GM19455 (cell line): Measurements from ENCODE around the gene PRMT1.

Source experiments
- ATAC-seq: cut with Tn5 transposase; IDR thresholded peaks from one replicate; pipeline ENCODE4 v1.9.1; 2021; ENCODE audit not compliant: unreplicated experiment

The PRMT1 gene

GRCh38 chr19:49667473-49667872 is 9.6 kb upstream of the PRMT1 start:
- ATAC-seq = no peak

- ATAC-seq = no peak
These were observed 7.6 kb upstream of the PRMT1 start for GRCh38 chr19:49669516-49669915.

DNA sequence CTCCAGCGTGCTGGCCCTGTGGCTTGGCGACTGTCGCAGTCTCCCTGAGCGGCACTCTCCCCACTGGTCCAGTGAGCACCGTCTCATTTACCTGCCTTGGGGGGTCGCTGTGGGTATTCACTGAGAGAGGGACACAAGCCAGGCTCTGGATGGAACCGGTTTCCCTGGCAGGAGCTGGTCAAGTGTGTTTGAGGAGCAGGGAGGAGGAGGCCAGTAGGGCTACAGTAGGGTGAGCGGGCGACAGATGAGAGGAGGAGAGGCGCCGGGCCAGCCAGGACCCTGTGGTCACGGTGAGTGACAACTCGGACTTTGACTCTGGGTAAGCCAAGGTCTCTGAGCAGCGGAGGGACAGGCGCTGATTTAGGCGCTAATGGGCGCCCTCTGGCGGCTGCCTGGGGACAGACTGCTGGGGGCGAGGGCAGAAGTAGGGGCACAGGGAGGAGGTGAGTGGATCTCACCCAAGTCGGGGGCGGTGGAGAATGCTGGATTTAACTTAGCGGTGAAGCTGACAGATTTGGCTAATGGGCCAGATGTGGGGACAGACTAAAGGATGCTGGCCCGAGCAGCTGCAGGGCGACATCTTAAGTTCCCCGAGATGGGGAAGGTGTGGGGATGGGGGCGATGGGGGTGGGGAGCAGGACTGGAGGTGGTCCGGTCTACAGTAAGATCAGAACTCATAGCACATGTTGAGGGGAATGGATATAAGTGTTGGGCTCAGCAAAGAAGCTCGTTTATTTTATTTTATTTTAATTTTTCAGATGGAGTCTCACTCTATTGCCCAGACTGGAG is 4.7 kb upstream of the PRMT1 start:
- no peak for ATAC-seq

- peak; percentile 22 for ATAC-seq
These were observed 811 bp upstream of the PRMT1 start for GRCh38 chr19:49676136-49676783.

GRCh38 chr19:49676784-49677230 is 264 bp upstream of the PRMT1 start:
- ATAC-seq = peak; percentile 68

DNA sequence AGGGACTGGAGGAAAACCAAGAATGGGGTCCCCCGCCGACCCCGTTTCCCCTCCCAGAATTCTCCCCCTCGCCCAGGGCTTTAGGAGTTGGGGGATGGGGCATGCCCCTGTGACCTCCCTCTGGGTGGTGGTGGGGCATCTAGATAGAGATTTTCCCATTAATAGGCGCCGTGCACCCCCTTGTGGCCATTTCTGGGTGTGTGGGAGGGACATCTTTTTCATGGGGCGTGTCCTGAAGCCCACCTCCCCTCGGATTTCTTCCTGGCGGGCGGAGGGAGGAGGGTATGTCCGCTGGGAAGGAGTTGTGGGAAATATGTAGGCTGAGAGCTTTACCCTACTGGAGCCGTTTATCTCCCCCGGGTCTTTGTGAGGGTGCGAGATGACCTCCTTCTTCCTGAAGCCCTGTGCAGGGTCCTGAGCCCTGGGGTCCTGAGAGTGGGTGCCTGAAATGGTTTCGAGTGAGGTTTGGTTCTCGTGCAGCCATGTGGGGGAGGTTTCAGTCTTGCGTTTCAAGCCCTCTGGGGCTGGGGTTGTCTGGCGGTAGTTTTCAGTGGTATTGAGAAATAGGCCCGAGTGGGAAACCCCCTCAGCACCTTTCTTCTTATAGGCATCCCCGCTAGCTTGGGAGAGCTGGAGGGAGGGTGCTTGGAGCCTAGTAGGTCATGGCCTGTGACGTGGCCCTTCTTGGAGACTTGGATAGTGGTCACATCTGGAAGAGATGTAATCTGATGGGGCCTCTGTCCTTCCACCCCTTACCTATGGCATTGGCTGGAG is 1.0 kb downstream of the PRMT1 start:
- no peak for ATAC-seq

DNA sequence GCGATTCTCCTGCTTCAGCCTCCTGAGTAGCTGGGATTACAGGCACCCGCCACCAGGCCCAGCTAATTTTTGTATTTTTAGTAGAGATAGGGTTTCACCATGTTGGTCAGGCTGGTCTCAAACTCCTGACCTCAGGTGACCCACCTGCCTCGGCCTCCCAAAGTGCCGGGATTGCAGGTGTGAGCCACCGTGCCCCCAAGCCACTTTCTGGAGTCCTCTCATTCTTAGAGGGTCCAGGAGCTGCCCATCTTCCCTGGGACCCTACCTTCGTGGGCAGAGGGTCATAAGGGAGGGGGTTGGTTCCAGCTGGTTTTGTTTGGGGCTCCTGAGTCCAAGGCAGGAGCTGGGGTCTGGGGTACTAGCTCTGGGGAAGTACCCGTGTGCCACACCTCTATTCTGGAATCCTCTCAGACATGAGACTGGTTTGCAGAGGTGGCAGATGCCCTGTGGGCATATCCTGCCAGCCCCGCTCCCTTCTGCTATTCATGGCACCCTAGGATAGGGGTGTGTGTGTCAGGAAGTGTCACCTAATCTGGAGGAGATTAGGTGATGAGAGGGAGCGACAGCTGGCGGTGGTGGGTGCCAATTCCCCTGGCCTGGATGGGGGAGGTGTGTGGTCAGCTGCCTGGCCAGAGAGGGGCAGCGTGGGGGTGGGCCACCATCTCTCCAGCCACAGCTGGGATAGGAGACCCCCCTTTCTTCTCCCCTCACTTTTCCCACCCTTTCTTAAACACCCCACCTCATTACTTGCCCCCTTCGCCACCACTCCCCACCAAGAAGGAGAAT is 2.1 kb downstream of the PRMT1 start:
- no peak for ATAC-seq

- ATAC-seq = no peak
These were observed 2.8 kb downstream of the PRMT1 start for GRCh38 chr19:49679771-49680413.

DNA sequence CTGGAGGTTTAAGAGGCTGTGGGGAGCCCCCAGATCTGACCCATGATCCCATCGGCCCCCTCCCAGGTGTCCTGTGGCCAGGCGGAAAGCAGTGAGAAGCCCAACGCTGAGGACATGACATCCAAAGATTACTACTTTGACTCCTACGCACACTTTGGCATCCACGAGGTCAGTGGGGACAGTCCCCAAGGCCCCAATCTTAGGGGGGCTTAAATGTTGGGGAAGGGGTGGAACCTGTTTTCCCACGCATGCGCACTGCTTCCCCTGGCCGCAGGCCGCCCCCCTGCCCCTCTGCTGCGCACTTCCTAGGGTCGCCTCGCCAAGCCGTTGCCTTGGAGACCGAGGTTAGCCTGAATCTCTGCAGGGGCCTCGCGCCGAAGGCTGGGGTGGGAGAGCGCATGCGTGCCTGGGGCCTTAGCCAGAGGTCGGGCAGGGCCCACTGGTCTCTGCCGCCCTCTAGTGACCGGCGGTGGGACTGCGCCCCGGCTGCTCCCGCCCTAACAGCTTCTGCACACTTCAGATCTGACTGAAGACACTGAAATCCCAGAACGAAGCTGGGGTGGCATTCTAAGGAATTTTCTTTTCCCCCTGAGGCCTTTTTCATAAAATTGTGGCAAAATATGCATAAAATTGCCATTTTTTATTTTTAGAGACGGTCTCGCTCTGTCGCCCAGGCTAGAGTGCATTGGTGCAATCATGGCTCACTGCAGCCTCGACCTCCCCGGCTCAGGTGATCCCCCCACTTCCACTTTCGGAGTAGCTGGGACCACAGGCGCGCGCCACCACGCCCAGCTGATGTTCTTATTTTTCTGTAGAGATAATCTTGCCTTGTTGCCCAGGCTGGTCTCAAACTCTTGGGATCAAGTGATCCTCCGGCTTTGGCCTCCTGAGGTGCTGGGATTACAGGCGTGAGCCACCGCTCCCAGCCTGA is 3.6 kb downstream of the PRMT1 start:
- ATAC-seq = no peak

DNA sequence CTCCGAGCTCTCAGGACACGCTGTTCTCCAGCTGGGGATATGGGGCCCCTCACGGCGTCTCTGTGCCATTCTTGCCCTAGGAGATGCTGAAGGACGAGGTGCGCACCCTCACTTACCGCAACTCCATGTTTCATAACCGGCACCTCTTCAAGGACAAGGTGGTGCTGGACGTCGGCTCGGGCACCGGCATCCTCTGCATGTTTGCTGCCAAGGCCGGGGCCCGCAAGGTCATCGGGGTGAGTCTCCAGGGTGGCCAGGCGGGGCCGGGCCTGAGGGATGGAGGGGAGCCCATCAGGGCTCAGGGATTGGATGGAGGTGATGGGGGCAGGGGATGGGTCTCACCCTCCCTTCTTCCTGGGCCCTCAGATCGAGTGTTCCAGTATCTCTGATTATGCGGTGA is 4.8 kb downstream of the PRMT1 start:
- no peak for ATAC-seq

GRCh38 chr19:49682274-49682673 is 5.2 kb downstream of the PRMT1 start:
- ATAC-seq = no peak

- ATAC-seq = no peak
These were observed 6.8 kb downstream of the PRMT1 start for GRCh38 chr19:49683814-49684250.

GRCh38 chr19:49684251-49684982 is 7.3 kb downstream of the PRMT1 start:
- ATAC-seq = no peak

- no peak for ATAC-seq
These were observed 8.0 kb downstream of the PRMT1 start for GRCh38 chr19:49684983-49685553.

- no peak for ATAC-seq
These were observed 8.8 kb downstream of the PRMT1 start for GRCh38 chr19:49685845-49686332.

- no peak for ATAC-seq
These were observed 9.5 kb downstream of the PRMT1 start for GRCh38 chr19:49686503-49687088.

- no peak for ATAC-seq
These were observed 10.1 kb downstream of the PRMT1 start for GRCh38 chr19:49687150-49687549.
